ENCODE measurements around the gene ACRBP. TPM values are rescaled to one million over a fixed set of nuclear protein-coding genes. Genes with fewer than 3 reads are reported as not detected.

The ACRBP gene
- total RNA-seq, 1 donor: 0.36 TPM

- H3K4me3 ChIP-seq (ENCODE audit: low read depth, low read length): peak overlapping the region; percentile 13
- peak; percentile 12 for TF ChIP-seq CTCF (IDR thresholded peaks at IDR 0.05; ENCODE audit: insufficient read depth, low read length)
- peak; percentile 75 for DNase-seq (ENCODE audit: low read depth)
Measured at GRCh38 chr12:6613015-6613775, 34.0 kb downstream of the ACRBP start.

DNA sequence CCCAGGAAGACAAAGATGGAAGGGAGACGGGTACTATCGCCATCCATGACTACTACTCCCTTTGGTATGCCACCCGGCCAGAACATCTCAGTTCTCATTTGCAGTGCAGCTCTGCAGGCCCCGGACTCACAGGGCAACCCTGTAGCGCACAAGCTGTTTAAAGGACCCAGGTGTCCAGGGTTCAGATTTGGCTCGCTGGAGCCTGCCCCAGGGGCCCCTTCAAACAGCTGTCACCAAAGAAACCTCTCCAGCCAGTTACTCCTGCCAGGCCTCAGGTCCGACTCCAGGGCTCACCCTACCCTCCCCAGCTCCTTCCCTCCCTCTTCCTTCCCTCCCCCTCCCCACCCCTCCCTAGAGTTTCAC, 34.6 kb downstream of the ACRBP start:
- no peak for TF ChIP-seq CTCF (IDR thresholded peaks at IDR 0.05; ENCODE audit: insufficient read depth, low read length)
- no peak overlapping the region for H3K4me3 ChIP-seq (ENCODE audit: low read depth, low read length)
- DNase-seq (ENCODE audit: low read depth): no peak

DNA sequence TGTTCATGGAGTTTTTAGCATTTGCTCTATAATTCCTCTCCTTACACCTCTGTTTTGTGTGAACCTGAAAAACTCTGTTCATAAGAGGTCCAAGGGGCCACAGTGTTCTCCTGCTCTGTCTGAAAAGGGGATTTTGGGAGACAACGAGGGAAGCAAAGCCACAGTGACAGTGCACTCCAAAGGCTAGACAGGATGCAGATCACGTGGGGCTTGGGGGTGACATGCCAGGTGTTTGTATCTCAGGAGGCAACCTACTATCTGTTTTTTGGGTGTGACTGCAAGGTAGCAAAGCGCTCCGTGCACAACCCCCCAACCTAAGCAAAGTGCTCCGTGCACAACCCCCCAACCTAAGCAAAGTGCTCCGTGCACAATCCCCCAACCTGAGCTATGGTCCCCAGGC, 35.0 kb downstream of the ACRBP start:
- no peak overlapping the region for H3K4me3 ChIP-seq (ENCODE audit: low read depth, low read length)
- TF ChIP-seq CTCF (IDR thresholded peaks at IDR 0.05; ENCODE audit: insufficient read depth, low read length): no peak
- DNase-seq (ENCODE audit: low read depth): no peak

- no peak overlapping the region for H3K4me3 ChIP-seq (ENCODE audit: low read depth, low read length)
- TF ChIP-seq CTCF (IDR thresholded peaks at IDR 0.05; ENCODE audit: insufficient read depth, low read length): no peak
- peak; percentile 37 for DNase-seq (ENCODE audit: low read depth)
Measured at GRCh38 chr12:6608592-6609281, 38.5 kb downstream of the ACRBP start.

DNA sequence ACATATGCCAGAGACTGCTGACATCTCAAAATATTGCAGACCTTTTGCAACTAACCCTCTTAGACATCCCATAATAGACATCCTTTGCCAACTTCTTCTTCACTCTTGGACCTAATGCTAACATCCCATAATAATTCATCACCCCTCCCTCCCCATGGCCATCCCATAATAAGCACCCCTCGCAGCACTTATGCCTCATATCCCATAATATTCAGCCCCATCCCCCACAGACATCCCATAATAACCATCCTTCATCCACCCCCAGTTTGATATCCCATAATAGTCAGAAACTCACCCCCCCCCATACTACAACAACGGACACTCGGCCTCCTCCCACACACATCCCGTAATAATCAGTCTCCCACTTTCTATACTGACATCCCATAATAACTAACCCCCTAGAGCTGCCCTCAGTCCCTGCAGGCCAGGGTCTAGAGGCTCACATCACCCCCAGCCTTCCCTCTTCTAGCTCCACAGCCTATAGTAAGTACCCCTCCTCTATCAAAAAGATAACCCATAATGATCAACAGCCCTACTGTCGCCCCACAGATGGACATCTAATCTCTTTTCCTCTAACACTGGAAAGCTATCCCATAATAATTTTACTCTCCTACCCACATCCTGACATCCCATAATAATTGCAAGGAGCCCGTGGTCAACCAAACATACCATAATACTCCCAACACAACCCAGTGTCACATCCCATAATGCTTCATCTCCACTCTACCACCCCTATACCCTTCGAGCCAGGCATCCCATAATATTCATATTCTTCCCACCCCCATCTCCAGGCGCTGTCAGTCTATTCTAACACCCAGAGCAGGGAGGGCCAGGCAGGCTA, 39.3 kb downstream of the ACRBP start:
- TF ChIP-seq CTCF (IDR thresholded peaks at IDR 0.05; ENCODE audit: insufficient read depth, low read length): no peak
- H3K4me3 ChIP-seq (ENCODE audit: low read depth, low read length): no peak overlapping the region
- DNase-seq (ENCODE audit: low read depth): peak; percentile 46

GRCh38 chr12:6606331-6607131, 40.7 kb downstream of the ACRBP start:
- TF ChIP-seq CTCF (IDR thresholded peaks at IDR 0.05; ENCODE audit: insufficient read depth, low read length): no peak
- no peak for DNase-seq (ENCODE audit: low read depth)
- H3K4me3 ChIP-seq (ENCODE audit: low read depth, low read length): peak overlapping the region; percentile 74

Data from fibroblast of the aortic adventitia (primary cell).